GM12801 (cell line): Measurements from ENCODE around the gene NUP98.

Experiments
- TF ChIP-seq, protein P1 (sequence below): IDR thresholded peaks from one replicate; pipeline ENCODE4 v1.5.1; 2011; ENCODE audit warnings: control low read depth; ENCODE audit not compliant: insufficient read length; ENCODE audit errors: extremely low read depth

Gene NUP98

DNA sequence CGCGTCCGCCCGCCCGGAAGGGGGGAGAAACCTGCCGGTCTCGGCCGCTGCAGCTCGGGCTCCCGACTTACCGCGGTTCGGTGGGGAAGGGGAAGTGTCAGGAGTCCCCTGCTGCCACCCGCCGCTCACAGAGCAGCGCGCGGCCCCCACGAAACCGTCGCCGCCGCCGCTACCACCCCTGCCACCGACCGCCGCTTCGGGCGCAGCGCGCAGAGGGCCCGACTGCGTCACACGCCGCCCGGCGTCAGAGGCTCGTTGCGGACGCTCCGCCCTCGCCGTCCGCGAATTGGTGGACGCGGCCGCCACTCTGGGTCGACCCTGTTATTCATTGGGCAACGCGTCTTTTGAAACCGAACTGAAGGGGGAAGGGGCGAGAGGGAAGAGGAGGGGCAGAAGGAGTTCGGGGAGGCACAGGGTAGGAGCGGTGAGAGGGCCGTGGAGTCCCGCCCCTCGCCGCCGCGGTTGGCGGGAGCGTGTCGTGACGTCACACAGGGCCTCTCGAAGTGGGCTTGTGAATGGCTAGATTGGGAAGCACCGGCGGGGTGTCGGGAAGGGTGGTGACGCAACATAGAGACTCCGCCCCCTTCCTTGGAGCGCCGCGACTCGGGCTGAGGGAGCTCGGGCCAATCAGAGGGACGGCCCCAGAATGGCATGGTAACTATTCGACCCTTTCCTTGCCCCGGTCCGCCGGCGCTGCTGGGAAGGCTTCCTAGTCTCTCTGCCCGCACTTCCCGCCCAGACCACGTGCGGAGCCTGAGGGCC is at the start of gene NUP98:
Gene NUP98 (minus strand): TSS at position 226 of the 762 bp plus-strand sequence. CDS start 15,437 bp downstream, outside the sequence.
- TF ChIP-seq, protein P1, sequence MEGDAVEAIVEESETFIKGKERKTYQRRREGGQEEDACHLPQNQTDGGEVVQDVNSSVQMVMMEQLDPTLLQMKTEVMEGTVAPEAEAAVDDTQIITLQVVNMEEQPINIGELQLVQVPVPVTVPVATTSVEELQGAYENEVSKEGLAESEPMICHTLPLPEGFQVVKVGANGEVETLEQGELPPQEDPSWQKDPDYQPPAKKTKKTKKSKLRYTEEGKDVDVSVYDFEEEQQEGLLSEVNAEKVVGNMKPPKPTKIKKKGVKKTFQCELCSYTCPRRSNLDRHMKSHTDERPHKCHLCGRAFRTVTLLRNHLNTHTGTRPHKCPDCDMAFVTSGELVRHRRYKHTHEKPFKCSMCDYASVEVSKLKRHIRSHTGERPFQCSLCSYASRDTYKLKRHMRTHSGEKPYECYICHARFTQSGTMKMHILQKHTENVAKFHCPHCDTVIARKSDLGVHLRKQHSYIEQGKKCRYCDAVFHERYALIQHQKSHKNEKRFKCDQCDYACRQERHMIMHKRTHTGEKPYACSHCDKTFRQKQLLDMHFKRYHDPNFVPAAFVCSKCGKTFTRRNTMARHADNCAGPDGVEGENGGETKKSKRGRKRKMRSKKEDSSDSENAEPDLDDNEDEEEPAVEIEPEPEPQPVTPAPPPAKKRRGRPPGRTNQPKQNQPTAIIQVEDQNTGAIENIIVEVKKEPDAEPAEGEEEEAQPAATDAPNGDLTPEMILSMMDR = no peak

DNA sequence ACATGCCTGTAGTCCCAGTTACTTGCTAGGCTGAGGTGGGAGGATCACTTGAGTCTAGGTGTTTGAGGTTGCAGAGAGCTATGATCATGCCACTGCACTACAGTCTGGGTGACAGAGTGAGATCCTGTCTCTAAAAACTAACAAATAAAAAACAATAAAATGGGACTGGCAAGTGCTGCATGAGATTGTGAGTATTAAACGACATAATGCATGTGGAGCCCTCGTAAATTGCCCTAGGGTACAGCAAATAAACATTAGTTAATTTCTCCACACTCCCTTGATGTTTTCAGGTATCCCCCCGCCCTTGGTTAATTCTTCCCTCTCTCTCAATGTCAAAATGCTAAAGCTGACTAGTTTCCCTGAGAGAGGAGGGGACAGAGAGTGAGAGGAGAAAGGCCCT is 48.3 kb upstream of the NUP98 start:
- TF ChIP-seq, protein P1 = no peak

DNA sequence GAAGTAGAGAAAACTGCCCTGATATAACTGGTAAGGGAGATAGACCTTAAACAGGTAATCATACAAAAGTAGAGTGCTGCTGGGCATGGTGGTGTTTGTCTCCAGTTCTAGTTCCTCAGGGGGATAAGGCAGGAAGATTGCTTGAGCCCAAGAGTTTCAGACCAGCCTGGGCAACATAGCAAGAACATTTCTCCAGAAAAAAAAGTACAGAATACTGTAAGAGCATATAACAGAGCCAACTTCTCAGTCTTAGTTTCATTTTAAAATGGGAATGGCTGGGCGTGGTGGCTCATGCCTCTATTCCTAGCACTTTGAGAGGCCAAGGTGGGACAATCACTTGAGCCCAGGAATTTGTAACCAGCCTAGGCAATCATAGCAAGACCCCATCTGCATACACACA is 47.9 kb upstream of the NUP98 start:
- TF ChIP-seq, protein P1 = no peak

DNA sequence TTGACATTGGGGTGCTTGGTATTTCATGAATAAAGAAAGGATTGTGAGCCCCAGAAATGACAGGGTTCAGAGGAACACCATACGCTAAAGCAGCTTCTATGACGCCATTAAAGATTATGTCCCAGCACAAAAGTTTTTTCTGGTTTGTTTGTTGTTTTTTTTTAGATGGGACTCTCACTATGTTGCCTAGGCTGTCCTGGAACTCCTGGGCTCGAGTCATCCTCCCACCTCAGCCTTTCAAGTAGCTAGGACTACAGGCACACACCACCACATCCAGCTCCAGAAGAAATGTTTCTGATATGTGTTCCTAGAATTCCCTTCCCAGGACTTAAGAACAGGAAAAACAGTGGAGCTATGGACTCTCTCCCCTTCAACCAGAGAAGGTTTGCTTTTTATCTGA is 46.0 kb upstream of the NUP98 start:
- TF ChIP-seq, protein P1 = no peak

DNA sequence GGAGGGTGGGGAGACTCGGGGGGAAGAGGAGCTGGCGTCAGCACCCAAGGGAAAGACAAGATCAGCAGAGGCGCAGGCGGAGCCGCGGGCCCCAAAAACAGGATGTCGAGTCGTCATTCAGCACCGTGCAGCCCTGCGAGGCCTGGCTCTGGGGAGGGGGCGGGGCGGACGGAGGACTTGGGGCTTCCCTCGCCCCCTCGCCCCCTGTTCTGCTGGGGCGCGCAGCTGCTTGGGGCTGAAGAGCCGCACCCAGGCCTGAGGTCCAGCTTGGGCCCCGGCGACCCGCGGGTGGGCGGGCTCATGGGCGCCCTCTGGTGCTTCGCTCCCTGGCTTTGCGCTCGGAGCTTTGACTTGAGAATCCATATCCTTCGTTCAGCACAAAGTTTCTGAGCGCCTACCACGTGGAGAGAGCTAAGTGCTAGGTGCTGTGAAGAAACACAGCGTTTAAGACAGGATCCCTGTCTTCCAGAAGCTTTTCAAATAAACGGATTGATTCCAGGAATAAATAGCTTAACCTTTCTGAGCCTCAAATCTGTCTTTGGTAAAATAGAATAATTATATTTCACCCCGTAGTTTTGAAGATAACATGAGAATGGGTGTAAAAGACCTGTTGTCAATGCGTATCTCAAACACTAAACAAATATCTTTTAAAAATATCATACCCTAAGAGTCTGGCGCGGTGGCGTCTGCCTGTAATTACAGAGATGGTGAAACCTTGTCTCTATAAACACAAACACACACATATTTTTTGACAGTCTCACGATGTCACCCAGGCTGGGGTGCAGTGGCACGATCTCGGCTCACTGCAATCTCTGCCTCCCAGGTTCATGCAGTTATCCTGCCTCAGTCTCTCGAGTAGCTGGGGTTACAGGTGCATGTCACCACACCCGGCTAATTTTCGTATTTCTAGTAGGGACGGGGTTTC is 44.3 kb upstream of the NUP98 start:
- TF ChIP-seq, protein P1 = no peak

DNA sequence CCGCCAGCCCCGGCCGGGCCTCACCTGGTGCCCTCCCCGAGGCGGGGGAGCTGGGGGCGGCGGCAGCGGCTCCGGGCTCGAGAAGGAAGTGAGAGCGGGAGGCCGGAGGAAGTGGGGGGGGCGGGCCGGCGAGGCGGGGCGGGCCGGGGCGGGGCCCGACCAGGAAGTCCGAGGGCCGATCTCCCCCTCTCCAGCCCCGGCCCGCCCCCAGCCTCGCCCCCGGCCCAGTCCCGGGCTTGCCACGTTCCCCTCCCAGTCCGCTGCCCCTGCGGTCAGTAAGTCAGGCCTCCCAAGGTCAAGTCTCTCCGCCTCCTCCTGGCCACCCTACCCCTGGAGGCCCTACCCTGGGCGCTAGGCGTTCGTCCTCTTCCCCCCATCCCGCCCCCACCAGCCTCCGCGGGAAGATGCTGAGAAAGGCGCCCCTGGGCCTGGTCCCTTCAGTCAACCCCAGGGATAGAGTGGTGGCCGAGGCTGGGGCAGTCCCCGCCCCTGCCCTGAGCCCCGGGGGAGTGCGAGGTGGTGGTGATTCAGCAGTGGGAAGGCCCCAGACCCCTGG is 43.6 kb upstream of the NUP98 start, which contains the start of gene RHOG:
Gene RHOG (minus strand): TSS at position 90 of the 556 bp plus-strand sequence. CDS start 12,821 bp downstream, outside the sequence.
- TF ChIP-seq, protein P1 = no peak
